ENCODE results near the gene EZH1. TPM values are rescaled to one million over a fixed set of nuclear protein-coding genes. Genes with fewer than 3 reads are reported as not detected.

EZH1 gene
- total and polyA plus RNA-seq, 5 experiments from 2014 or later = 30.6 to 197 (median 44.6) TPM

DNA sequence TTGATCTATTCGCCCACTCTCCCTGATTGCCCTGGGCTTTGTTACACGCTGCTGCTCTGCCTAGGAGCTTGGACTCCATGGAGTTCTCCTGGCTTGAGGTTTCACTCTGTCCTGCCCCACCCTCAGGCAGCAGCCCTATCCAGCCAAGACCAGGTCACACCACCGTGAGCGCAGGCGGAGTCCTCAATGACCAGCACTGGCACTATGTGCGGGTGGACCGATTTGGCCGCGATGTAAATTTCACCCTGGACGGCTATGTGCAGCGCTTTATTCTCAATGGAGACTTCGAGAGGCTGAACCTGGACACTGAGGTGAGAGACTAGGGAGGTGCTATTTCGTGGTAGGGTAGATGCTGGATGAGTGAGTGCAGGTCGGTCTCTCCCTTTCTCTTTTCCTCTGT lies 59.0 kb downstream of the EZH1 start:
- H3K27me3 Mint-ChIP-seq = peaks cover 10 to 29% (median 19%) of the 10 kb centered on the region in 5 donors
- peaks cover 21 to 31% (median 28%) of the 10 kb centered on the region in 4 donors for H3K4me1 Mint-ChIP-seq
- POLR2A ChIA-PET = no interaction called here
- H3K36me3 Mint-ChIP-seq = no peaks in the 10 kb centered on the region
- no peak for ATAC-seq
- DNase-seq = no peak
- H3K9me3 Mint-ChIP-seq = no peaks in the 10 kb centered on the region
- H3K27ac Mint-ChIP-seq = peak overlapping the region in 1 of 10 donors; percentile 12
- no peak overlapping the region for H3K4me3 Mint-ChIP-seq

DNA sequence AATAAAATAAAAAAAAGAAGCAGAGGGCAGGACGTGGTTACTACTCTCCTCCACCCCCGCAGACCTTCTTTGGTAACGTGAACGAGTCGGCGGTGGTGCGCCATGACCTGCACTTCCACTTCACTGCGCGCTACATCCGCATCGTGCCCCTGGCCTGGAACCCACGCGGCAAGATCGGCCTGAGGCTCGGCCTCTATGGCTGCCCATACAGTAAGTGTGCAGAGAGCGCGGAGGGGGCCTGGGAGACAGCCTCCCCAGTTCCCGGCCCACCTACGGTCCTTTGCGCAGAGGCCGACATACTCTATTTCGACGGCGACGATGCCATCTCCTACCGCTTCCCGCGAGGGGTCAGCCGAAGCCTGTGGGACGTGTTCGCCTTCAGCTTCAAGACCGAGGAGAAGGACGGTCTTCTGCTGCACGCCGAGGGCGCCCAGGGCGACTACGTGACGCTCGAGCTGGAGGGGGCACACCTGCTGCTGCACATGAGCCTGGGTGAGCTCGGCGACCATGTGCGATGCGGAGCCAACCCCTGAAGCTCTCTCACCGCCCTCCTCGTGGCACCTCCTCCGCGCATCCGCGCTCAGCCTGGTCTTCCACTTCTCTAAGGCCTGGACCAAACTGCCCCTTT lies 59.8 kb downstream of the EZH1 start:
- no peaks in the 10 kb centered on the region for H3K9me3 Mint-ChIP-seq
- H3K27ac Mint-ChIP-seq = no peak overlapping the region
- ATAC-seq (no peak), DNase-seq (no peak)
- H3K36me3 Mint-ChIP-seq = no peaks in the 10 kb centered on the region
- H3K4me1 Mint-ChIP-seq = peaks cover 24 to 37% (median 34%) of the 10 kb centered on the region in 4 donors
- peaks cover 12 to 37% (median 23%) of the 10 kb centered on the region in 5 donors for H3K27me3 Mint-ChIP-seq
- H3K4me3 Mint-ChIP-seq = no peak overlapping the region
- POLR2A ChIA-PET = interaction anchor here (2.1 kb wide), 1 partner anchor 9 kb away, joined by 6 read pairs; no protein-coding TSS in a partner anchor

DNA sequence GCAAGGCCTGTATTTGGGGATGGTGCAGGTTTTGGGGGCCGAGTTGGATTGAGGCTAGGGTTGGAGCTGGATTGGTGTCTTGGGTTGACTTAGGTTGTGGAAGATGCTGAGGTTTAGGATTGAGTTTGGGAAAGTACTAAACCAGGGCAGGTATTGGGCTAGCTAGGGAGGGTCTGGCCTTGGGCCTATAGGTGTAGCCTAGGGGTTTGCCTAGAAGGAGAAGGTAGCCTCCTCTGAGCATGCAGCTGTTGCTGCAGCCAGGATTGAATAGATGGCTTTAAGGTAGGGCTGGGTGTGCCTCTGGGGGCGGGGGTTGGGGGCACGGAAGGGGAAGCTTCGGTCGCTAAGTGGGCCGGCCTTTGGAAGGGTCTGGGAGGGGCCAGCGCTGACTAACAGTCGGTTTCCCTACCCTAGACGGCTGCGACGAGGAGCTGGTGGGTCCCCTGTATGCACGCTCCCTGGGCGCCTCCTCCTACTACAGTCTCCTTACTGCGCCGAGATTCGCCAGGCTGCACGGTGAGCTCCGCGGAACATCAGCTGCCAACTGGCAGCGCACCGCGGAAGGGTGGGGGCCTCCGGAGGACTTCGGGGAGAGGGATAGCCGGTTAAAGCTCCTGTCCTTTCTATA lies 61.3 kb downstream of the EZH1 start:
- DNase-seq (no peak), ATAC-seq (no peak)
- peaks cover 12 to 37% (median 24%) of the 10 kb centered on the region in 5 donors for H3K27me3 Mint-ChIP-seq
- peak overlapping the region; percentile 26 to 93 (median 73) for H3K4me3 Mint-ChIP-seq
- no peaks in the 10 kb centered on the region for H3K36me3 Mint-ChIP-seq
- POLR2A ChIA-PET = interaction anchor here (0.5 to 2.1 kb wide), 6 partner anchors 11 to 437 kb away, joined by 3 to 6 read pairs (median 3); no protein-coding TSS in a partner anchor
- H3K4me1 Mint-ChIP-seq = peaks cover 27 to 47% (median 45%) of the 10 kb centered on the region in 4 donors
- H3K9me3 Mint-ChIP-seq = no peaks in the 10 kb centered on the region
- peak overlapping the region in 3 of 10 donors; percentile 59 to 84 (median 65) for H3K27ac Mint-ChIP-seq

DNA sequence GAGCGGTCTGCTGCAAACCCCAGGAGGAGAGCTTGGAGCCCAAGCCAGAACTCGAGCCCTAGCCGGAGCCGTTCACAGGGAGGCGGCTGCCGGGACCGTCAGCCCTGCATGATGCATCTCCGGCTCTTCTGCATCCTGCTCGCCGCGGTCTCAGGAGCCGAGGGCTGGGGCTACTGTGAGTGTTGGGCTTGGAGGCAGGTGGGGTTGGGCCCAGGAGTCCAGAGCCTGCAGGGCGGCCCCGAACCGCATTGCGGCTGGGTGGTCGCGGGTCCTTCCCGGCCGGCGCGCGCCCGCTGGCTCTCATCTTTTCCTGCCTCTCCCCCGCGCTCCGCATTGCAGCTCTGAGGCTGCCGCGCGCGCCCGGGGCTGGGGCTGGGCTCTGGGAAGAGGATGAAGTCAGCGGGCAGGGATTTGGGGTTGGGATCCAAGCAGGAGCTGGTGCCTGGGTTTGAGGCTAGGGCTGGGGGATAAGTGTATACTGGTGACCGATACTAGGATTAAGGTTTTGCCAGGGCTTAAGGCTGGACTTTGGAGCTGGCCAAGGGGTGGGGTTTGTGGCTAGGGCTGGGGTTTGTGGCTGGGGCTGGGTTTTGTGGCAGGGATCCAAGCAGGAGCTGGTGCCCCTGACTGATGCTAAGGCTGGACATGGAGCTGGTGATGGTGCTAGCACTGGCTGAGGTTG lies 62.0 kb downstream of the EZH1 start:
- ATAC-seq = peak in 1 of 2 donors; percentile 17
- Mint-ChIP-seq H3K4me3 (peak overlapping the region; percentile 53 to 93 (median 76)), H3K9me3 (no peaks in the 10 kb centered on the region), H3K27ac (peak overlapping the region in 2 of 10 donors; percentile 57 to 84), H3K27me3 (peaks cover 12 to 37% (median 24%) of the 10 kb centered on the region in 5 donors), H3K36me3 (no peaks in the 10 kb centered on the region), H3K4me1 (peaks cover 29 to 50% (median 49%) of the 10 kb centered on the region in 4 donors)
- DNase-seq = no peak
- POLR2A ChIA-PET = interaction anchor here (0.6 to 2.1 kb wide), 4 partner anchors 11 to 135 kb away, joined by 3 to 6 read pairs (median 4); no protein-coding TSS in a partner anchor

DNA sequence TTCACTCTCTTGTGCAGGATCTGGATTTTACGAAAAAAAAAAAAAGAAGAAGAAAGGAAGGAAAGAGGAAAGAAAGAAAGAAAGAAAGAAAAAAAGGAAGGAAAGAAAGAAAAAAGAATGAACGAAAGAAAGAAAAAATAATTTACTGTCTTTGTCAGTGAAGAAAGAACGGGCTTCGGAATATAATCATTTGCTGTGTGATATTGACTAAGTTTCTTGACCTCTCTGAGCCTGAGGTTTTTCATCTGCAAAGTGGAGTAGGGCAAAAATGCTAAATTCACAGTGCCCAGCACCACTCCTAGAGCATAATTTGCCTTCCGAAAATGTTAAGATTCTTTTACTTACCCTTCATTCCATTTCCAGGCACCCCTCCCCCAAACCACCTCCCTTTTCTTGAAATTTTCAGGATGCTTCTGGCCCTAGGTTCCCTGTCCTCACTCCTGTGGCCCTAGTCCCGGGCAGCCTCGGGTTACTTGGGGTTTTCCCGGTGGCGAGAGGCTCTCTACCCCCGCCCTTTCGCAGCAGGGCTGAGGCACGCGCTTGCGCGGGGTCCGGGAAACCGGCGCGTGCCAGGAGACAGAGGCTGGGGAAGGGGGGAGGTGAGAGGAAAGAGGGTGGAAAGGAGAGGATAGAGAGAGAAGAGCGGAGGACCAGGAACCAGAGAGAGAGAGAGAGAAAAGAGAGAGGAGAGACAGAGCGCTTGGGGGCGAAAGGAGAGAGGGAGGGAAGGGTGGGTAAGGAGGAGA lies 62.7 kb downstream of the EZH1 start, which contains the start of gene CNTNAP1:
CNTNAP1 (plus strand) TSS at position 556 of the 746 bp plus-strand sequence. CDS start 299 bp downstream, outside the sequence.
- ATAC-seq (no peak), DNase-seq (no peak)
- Mint-ChIP-seq H3K4me3 (peak within 1 kb of the TSS; percentile 53 to 93 (median 76)), H3K27me3 (peaks cover 12 to 39% (median 24%) of the 10 kb centered on the region in 5 donors), H3K9me3 (no peaks in the 10 kb centered on the region), H3K4me1 (peaks cover 29 to 57% (median 55%) of the 10 kb centered on the region in 4 donors), H3K27ac (peak within 1 kb of the TSS in 5 of 10 donors; percentile 19 to 84 (median 46)), H3K36me3 (no peaks in the 10 kb centered on the region)
- POLR2A ChIA-PET = interaction anchor here (1.4 kb wide), 1 partner anchor 74 kb away, joined by 3 read pairs; no protein-coding TSS in a partner anchor

DNA sequence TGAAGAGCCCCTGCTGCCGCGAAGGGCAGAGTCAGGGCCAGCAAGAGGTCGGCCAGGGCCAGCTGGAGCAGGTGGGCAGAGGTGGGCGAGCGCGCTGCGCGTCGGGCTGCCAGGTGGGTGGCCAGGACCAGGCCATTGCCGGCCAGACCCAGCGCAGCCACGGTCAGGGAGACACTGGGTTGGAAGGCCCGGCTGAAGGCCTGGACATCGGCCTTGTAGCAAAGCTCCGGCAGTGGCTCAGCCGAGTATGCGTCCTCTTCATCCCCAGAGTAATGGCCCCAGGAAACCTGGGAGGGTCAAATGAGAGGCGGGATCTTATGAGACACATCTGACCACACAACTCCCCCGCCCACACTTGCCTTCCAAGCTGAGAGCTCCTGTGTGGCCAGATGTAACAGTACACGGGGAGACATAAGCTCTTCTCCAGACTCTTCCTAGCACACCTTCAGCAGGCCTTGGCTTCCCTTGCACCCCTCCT lies 64.5 kb downstream of the EZH1 start:
- Mint-ChIP-seq H3K36me3 (peaks cover 0 to 2% (median 0%) of the 10 kb centered on the region in 3 donors), H3K4me1 (peaks cover 30 to 64% (median 61%) of the 10 kb centered on the region in 4 donors), H3K27me3 (peaks cover 15 to 47% (median 25%) of the 10 kb centered on the region in 5 donors), H3K9me3 (no peaks in the 10 kb centered on the region), H3K27ac (peak overlapping the region in 3 of 10 donors; percentile 53 to 83 (median 57)), H3K4me3 (peak overlapping the region; percentile 12 to 93 (median 74))
- POLR2A ChIA-PET = interaction anchor here (1.2 to 2.9 kb wide), 6 partner anchors 9 to 113 kb away, joined by 3 to 20 read pairs (median 8); partner anchors contain the start of genes MLX, PSMC3IP, RETREG3 and TUBG1
- DNase-seq = no peak
- ATAC-seq = no peak

DNA sequence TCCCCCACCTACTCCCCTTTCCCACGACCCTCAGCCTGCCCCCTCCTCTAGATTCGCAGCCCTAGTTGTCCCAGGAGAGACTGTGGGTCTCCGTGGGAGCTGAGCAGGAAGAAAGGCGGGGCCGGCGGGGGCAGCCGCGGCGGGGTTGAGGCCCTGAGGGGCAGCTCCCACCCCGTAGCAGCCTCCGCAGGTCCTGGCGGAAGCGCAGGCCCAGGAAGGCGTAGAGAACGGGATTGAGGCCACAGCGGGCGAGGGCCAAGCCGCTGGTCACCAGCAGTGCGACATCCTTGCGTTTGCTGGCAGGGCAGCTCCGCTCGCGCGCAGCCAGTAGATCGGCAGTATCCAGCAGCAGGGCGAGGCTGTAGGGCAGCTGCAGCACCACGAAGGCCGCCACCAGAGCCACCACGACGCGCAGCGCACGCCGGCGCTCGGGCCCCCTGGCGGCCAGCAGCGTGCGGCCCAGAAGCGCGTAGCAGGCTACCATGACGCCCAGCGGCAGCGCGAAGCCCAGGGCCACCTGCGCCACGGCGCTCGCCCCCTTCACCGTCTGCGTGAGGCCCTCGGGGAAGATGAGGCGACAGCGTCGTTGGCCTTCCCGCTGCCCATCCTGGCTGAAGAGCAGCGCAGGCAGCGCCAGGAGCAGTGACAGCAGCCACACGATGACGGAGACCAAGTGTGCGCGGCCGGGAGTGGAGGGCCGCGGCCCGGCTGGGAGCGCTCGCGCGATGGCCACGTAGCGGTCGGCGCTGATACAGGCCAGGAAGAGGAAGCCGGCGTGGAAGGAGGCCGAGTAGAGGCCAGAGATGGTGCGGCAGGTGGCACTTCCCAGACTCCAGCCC lies 65.1 kb downstream of the EZH1 start:
- Mint-ChIP-seq H3K9me3 (no peaks in the 10 kb centered on the region), H3K27ac (peak overlapping the region in 7 of 10 donors; percentile 53 to 90 (median 85)), H3K36me3 (peaks cover 0 to 2% (median 0%) of the 10 kb centered on the region in 3 donors), H3K4me1 (peaks cover 31 to 67% (median 65%) of the 10 kb centered on the region in 4 donors), H3K4me3 (peak overlapping the region; percentile 67 to 93 (median 82)), H3K27me3 (peaks cover 16 to 52% (median 27%) of the 10 kb centered on the region in 5 donors)
- ATAC-seq (peak; percentile 55 to 69), DNase-seq (peak; percentile 61 to 82 (median 71))
- POLR2A ChIA-PET = interaction anchor here (0.6 to 2.9 kb wide), 12 partner anchors 9 to 280 kb away, joined by 3 to 20 read pairs (median 4); partner anchors contain the start of genes MLX, PSMC3IP, RETREG3 and TUBG1

DNA sequence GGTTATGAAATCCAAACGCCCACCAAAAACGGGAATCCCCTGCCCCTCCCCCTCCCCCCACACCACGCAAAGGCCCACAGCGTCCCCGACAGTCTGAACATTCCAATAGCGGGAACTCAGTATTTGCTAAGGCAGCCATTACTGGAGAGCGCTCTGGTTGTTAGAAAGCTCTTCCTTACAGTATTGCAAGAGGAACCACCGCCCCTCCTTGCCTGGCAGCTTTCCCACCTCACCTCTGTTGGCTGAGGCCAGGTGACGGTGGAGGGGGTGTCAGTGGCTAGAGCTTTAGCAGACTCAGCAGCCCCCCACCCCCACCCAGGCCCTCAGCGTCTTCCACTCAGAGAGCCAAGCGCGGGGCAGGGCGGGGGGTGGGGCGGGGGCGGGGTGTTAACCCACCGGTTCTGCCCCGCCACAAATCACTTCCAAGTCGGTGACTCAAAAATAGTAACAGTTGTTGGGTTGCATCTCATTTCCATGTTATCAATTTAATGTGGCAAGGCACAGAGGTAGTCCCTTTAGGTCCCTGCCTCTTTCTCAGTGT lies 65.8 kb downstream of the EZH1 start:
- Mint-ChIP-seq H3K36me3 (peaks cover 0 to 2% (median 0%) of the 10 kb centered on the region in 3 donors), H3K27me3 (peaks cover 16 to 59% (median 34%) of the 10 kb centered on the region in 5 donors)
- DNase-seq = peak in 7 of 10 donors; percentile 37 to 77 (median 41)

DNA sequence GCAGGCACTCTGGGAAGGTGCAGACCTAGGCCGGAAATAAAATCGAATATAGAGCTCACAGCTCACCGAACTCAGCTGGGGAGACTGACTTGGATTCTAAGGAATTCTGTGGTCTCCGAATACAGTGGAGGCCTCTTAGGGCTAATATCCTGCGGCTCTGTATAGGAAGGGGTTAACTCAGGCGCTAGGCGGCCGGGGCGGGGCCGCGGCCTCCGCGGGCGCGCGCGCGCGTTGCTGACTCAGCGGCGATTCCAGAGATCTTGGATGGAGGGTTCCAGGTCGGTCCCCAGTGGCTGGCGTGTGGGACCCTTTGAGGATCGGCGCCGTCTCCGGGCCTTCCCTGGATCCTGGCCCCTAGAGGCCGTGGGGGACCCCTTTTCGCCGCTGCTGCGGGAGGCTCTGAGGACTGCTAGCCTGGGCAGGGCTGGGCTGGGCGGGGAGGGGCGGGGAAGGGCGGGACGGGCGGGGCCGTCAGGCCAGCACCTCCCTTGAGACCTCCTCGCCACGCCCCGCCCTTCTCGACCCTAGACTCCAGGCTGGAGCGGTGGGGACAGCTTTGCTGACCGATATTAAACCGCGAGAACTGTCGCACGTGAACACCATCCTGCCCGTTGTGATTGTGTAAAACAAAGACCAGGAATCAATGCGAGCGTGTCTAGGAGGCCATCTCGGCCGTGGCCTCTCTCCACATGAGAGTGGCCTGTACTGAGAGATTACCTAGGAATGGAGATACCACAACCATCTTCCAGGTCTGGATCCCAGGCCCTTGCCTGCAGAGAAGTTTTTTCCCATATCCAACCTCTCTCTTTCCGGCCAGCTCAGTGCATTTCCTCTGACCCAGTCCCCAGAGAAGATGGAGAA lies 66.7 kb downstream of the EZH1 start:
- Mint-ChIP-seq H3K4me3 (peak overlapping the region; percentile 82 to 93 (median 92)), H3K27me3 (peaks cover 14 to 56% (median 32%) of the 10 kb centered on the region in 5 donors), H3K4me1 (peaks cover 30 to 66% (median 64%) of the 10 kb centered on the region in 4 donors), H3K36me3 (peaks cover 0 to 2% (median 0%) of the 10 kb centered on the region in 3 donors), H3K27ac (peak overlapping the region; percentile 25 to 90 (median 76)), H3K9me3 (peaks cover 0 to 4% (median 0%) of the 10 kb centered on the region in 9 donors)
- ATAC-seq (peak in 1 of 2 donors; percentile 17), DNase-seq (peak in 9 of 10 donors; percentile 40 to 76 (median 58))
- POLR2A ChIA-PET = interaction anchor here (0.7 to 2.9 kb wide), 13 partner anchors 8 to 683 kb away, joined by 3 to 20 read pairs (median 3); partner anchors contain the start of genes NAGLU, PSMC3IP, RETREG3 and TUBG1

More for the DNA sequence above, 65.8 kb downstream of the EZH1 start:
- peaks cover 0 to 4% (median 0%) of the 10 kb centered on the region in 9 donors for H3K9me3 Mint-ChIP-seq
- peak overlapping the region in 7 of 10 donors; percentile 53 to 90 (median 83) for H3K27ac Mint-ChIP-seq
- H3K4me1 Mint-ChIP-seq = peaks cover 35 to 73% (median 71%) of the 10 kb centered on the region in 4 donors
- H3K4me3 Mint-ChIP-seq = peak overlapping the region; percentile 79 to 93 (median 87)
- ATAC-seq = peak; percentile 7 to 9
- POLR2A ChIA-PET = interaction anchor here (0.6 to 2.9 kb wide), 12 partner anchors 8 to 682 kb away, joined by 3 to 20 read pairs (median 3); partner anchors contain the start of genes MLX, PSMC3IP, RETREG3 and TUBG1

Data from naive thymus-derived CD8-positive, alpha-beta T cell (primary cell).